Measurements from ENCODE around the gene PROS1.

- TF ChIP-seq RCOR1 (IDR thresholded peaks at IDR 0.05; ENCODE audit: insufficient replicate concordance, low read length) (no peak), CTCF (conservative IDR thresholded peaks at IDR 0.05; ENCODE audit: low read depth, low read length) (no peak), BHLHE40 (IDR thresholded peaks at IDR 0.05; ENCODE audit: low read depth, low read length) (no peak), POLR2A (IDR thresholded peaks at IDR 0.05; ENCODE audit: low read depth, low read length) (no peak)
Measured at GRCh38 chr3:93904568-93904967, 69.1 kb downstream of the PROS1 start.

Data from IMR-90 (cell line).